GM18517 (cell line): ENCODE data around the gene GNG12.
A peak's percentile ranks its signal among the peaks of the same experiment; 100 is the strongest.

Experiments used
- ATAC-seq: cut with Tn5 transposase; IDR thresholded peaks from one replicate; pipeline ENCODE4 v1.9.1; 2021; ENCODE audit warnings: mild to moderate bottlenecking, moderate library complexity; ENCODE audit not compliant: unreplicated experiment

Gene GNG12

DNA sequence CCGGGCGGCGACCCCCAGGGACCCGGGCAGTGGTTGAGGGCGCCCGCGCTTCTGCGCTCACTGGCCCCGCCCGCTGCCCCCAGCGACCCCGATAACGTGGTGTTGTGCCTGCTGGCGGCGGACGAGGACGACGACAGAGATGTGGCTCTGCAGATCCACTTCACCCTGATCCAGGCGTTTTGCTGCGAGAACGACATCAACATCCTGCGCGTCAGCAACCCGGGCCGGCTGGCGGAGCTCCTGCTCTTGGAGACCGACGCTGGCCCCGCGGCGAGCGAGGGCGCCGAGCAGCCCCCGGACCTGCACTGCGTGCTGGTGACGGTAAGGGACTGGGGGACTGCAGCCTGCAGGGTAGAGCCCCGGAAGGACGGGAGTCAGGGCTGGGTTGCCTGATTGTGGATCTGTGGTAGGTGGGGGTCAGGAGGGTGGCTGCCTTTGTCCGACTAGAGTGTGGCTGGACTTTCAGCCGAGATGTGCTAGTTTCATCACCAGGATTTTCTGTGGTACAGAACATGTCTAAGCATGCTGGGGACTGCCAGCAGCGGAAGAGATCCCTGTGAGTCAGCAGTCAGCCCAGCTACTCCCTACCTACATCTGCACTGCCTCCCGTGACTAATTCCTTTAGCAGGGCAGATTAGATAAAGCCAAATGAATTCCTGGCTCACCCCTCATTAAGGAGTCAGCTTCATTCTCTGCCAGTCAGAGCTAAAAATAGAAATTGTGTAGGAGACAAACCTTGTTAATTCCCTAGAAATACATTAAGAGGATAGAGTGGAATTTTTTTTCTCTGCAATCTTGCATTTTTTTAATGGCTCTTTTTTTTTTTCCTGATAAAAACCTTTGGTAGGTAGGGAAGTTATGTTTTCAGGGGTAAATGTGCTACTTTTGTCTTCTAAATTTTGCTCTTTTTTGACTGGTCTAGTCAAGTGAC, 146.7 kb downstream of the GNG12 start:
- ATAC-seq, result peak; percentile 17

- peak; percentile 17 for ATAC-seq
Observed at GRCh38 chr1:67685558-67686266, 147.6 kb downstream of the GNG12 start.

GRCh38 chr1:67685067-67685557, 148.2 kb downstream of the GNG12 start, which contains the start of gene GADD45A:
Gene GADD45A (plus strand): TSS chr1:67685201. CDS start chr1:67685495, 294 bp downstream.
- ATAC-seq, result peak; percentile 93

GRCh38 chr1:67684526-67685066, 148.7 kb downstream of the GNG12 start:
- ATAC-seq, result no peak

DNA sequence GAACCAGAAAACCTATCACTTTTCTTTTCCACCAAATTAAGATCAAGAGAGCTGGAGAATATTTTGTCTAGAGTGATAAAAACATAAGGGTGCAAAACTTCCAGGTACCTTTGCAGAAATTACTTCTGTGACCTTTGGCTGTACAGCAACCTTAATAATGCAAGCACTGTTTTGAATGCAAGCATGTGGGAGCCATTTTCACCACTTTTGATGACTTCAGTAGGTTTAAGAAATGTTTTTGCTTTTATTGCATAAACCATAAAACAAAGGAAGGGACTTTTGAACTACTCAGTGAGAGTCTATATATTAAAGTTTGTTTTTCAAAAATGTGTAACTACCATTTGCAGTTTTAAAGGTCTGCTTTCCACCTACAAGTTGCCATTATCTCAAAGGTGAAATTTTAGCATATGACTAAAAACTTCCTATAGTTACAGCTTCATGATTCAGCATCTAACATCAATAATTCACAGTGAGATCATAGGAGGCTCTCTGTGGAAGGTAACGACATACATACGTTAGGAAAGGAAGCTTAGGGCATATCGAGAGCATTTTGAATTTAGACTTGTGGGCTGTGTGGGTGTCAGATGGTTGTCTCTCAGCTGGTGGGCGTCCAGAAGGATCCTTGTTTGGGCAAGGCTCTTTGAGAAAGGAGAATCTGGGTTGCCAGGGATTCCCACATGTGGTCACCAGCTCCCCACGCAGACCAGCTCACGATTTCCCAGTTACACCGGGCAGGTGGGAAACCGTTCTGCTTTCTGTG, 149.3 kb downstream of the GNG12 start:
- ATAC-seq, result no peak

- no peak for ATAC-seq
Observed at GRCh38 chr1:67683316-67683715, 150.0 kb downstream of the GNG12 start.

GRCh38 chr1:67682659-67683197, 150.5 kb downstream of the GNG12 start:
- ATAC-seq, result no peak

DNA sequence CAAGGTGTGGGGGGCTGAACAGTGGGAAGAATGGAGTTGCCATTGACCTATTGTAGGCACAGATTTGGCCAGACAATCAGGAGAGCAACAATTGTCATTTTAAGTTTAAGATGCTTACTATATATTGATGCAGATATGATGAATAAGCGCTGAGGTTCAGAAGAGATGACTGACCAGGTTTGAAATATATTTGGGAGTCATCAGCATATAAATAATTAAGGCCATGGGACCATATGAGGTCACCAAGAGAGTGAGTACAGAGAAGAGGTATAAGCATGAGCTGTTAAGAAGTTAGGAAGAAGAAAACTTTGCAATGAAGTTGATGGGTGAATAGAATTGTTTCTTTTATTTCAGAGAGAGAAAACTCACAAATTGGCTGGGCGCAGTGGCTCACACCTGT, 152.8 kb downstream of the GNG12 start:
- no peak for ATAC-seq

DNA sequence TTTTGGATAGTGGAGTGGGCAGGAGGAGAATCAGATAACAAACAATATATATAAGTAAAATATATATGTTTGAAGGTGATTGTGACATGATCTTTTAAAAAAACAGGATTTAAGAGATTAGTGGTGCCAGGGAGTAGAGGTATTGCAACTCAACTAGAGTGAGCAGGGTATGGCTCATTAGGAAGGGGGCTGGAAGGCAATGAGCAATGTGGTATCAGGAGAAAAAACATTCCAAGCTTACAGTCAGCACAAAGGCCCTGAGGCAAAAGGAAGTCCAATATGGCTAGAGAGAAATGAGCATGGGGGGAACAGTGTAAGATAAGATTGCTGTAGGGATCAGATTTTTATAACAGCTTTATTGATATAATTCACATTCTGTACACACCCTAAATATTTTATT, 153.6 kb downstream of the GNG12 start:
- no peak for ATAC-seq

- ATAC-seq, result no peak
Observed at GRCh38 chr1:67677930-67678329, 155.3 kb downstream of the GNG12 start.

GRCh38 chr1:67677408-67677807, 155.9 kb downstream of the GNG12 start:
- ATAC-seq, result no peak

DNA sequence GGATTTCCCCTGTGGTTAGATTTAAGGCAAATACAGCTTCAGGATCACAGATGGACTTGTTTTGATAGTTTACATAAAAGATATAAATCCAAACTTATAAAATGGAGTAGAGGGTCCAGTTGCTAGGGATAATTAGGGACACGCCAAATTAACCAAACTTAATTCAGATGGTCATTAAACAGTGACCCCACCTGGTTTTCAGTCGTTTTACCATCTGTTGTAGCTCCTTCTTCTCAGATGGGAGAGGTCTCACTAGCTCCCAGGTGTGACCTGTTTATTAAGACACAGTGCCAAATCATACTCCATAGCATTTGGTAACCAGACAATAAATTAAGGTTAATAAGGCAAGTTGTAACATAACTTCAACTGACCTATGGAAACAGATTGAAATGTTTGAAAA, 156.3 kb downstream of the GNG12 start:
- no peak for ATAC-seq

DNA sequence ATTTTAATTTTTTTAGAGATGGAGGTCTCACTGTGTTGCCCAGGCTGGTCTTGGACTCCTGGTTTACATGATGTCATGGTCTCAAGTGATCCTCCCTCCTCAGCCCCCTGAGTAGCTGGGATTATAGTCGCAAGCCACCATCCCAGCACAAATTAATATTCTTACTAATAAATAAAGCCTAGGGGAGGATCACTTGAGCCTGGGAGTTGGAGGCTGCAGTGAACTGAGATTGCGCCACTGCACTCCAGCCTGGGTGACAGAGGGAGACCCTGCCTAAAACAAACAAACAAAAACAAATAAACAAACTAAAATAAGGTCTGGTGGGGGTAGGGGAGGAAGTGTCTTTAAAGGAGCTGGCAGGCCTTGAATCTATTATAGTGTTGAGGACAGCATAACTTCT, 157.0 kb downstream of the GNG12 start:
- ATAC-seq, result no peak

- ATAC-seq, result peak; percentile 68
Observed at GRCh38 chr1:67675800-67676199, 157.5 kb downstream of the GNG12 start.

DNA sequence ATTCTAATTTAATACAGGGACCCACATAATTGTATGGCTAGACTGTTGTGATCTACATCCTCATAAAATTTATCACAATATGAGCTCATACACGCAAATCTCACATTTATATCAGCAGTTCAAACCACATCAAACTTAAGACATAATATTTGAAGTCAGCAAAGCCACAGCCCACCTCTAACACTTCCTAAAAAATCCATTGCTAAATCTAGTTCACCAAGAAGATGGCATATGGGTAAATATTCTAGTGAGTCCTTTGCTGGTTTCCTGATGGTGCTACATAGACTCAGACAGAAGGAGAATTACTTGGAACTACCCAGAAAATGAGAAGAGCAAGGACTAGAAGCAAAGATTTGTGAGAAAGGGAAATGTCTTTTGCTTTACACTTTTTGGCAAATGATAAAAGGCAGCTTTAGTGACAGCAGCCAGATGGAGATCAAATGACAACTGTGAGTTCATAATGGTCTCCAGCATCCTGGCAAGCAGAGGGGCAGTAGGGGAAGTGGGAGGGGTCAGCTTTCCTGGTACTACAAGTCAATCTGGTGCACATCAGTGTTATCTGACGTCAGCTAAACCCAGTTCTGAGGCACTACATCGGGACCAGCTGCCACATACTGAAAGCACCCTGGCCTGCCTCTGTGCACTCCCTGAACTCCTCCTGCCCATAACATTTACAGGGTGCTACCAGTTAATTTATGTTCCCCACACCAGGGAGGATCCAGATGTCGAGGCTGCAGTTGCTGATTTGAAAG, 158.8 kb downstream of the GNG12 start:
- ATAC-seq, result no peak

- no peak for ATAC-seq
Observed at GRCh38 chr1:67673468-67674201, 159.6 kb downstream of the GNG12 start.

- no peak for ATAC-seq
Observed at GRCh38 chr1:67672260-67672803, 160.9 kb downstream of the GNG12 start.

DNA sequence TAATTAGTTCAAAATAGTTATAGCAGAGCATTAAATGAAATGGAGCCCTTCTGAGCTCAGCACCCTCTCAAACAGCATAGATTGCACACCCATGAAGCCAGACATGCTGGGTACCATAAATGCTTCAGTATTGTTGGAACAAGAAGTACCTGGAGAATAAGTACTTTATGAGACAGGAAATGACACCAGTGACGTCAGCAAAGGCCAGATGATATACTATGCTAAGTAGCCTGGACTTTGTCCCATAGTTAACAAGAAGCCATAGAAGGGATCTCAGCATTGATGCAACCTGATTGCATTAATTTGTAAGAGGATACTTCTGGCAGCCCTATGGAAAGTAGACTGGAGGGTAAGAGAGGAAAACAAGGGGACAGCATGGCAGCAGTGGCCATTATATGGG, 164.6 kb downstream of the GNG12 start:
- ATAC-seq, result no peak

DNA sequence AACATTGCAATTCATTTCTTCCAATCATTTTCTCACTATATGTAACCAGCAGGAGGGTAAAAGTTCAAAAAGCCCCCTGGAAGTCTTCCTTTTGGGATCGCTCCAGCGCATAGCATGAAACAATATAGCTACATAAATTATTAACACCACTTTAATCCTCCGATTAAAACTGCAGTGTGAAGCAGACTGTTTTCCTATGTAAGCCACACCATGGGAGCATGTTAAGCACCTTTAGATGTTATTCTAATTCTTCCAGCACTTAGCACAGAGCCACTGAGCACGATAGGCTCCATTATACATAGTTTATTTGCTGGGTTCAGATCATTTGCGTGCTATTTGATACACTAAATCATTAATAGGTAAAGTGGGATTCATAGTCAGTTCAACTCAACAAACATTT, 166.6 kb downstream of the GNG12 start:
- no peak for ATAC-seq
